NT2/D1 (cell line): ENCODE measurements around the gene SUN2.

Experiments used
- YY1 ChIP-seq: IDR thresholded peaks from 2 replicates; pipeline ENCODE4 v1.6.1; 2011; ENCODE audit not compliant: insufficient read length, insufficient read depth
- ZNF274 ChIP-seq: IDR thresholded peaks from 2 replicates; pipeline ENCODE4 v1.6.1; 2011; ENCODE audit warnings: mild to moderate bottlenecking, low read depth, low read length

- no peak for TF ChIP-seq ZNF274
- TF ChIP-seq YY1, result no peak
Observed at GRCh38 chr22:38798496-38798895, 42.7 kb upstream of the SUN2 start.
